ENCODE data around the gene WDR53. TPM values are rescaled to one million over a fixed set of nuclear protein-coding genes. Genes with fewer than 3 reads are reported as not detected.
"Not testable (repeated sequence)": the region's sequence is repeated elsewhere in the genome, so short reads cannot be mapped to it uniquely, and the experiment has no call there.

The WDR53 gene
- total and polyA plus RNA-seq, 12 donors: 5.8 to 14.7 (median 8.2) TPM

DNA sequence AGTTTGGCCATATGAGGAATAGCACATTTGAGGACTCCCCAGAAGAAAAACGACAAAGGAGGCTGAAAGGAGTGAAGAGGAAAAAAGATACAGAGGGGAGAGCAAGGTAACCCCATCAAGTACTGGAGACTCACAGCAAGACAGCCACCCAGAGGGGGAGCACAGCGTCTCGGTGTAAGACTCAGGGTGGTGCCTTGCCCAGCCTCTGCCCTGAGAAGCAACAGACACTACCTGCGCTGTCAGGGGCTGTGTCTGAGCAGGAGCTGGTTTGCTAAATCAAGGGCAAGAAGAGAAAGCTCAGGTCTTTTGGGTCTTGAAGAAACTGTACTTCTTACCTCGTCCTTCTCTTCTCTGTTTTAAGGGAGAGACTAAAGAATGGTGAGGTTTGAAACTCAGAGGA is 28.0 kb upstream of the WDR53 start:
- Histone ChIP-seq H3K4me1 (no peaks in the 10 kb centered on the region), H3K27me3 (peaks cover 0 to 24% (median 7%) of the 10 kb centered on the region in 7 donors), H3K9me3 (no peaks in the 10 kb centered on the region), H3K4me3 (no peak overlapping the region), H3K36me3 (no peaks in the 10 kb centered on the region), H3K27ac (no peak overlapping the region)
- TF ChIP-seq, protein P1, sequence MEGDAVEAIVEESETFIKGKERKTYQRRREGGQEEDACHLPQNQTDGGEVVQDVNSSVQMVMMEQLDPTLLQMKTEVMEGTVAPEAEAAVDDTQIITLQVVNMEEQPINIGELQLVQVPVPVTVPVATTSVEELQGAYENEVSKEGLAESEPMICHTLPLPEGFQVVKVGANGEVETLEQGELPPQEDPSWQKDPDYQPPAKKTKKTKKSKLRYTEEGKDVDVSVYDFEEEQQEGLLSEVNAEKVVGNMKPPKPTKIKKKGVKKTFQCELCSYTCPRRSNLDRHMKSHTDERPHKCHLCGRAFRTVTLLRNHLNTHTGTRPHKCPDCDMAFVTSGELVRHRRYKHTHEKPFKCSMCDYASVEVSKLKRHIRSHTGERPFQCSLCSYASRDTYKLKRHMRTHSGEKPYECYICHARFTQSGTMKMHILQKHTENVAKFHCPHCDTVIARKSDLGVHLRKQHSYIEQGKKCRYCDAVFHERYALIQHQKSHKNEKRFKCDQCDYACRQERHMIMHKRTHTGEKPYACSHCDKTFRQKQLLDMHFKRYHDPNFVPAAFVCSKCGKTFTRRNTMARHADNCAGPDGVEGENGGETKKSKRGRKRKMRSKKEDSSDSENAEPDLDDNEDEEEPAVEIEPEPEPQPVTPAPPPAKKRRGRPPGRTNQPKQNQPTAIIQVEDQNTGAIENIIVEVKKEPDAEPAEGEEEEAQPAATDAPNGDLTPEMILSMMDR (IDR thresholded peaks at IDR 0.05): no peak
- intact Hi-C loops (cut with DNase I): no loop called here
- no peak for ATAC-seq
- WGBS, 2 donors: 29 to 36% methylated on average over 5 of the region's 5 CpGs
- no peak for DNase-seq

DNA sequence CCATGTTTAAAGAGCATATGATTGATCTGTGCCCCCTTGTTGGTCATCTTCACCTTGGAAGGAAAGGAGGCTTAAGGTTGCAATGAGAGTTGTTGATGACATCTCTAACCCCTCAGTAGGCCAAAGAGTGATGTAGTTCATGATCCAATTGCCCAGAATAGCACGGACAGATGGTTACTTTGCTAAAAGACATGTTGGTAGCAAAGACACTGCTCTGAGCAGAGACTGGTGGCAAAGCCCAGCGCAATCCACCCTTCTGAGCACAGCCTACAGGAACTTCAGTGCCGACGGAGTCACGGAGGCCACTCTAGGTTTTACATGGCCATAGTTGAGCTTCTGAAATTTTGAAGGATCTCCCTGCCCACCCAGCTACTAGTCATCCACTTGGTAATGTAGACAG is 21.9 kb upstream of the WDR53 start:
- Histone ChIP-seq H3K9me3 (no peaks in the 10 kb centered on the region), H3K4me1 (no peaks in the 10 kb centered on the region), H3K27ac (no peak overlapping the region), H3K4me3 (no peak overlapping the region), H3K36me3 (peaks cover 0 to 32% (median 3%) of the 10 kb centered on the region in 9 donors), H3K27me3 (peaks cover 0 to 15% (median 6%) of the 10 kb centered on the region in 7 donors)
- DNase-seq (no peak), ATAC-seq (peak in 1 of 8 donors; percentile 55)
- TF ChIP-seq, protein P1 (IDR thresholded peaks at IDR 0.05): no peak
- WGBS, 2 donors: 81 to 93% methylated on average over 5 of the region's 5 CpGs
- intact Hi-C loops (cut with DNase I): no loop called here

DNA sequence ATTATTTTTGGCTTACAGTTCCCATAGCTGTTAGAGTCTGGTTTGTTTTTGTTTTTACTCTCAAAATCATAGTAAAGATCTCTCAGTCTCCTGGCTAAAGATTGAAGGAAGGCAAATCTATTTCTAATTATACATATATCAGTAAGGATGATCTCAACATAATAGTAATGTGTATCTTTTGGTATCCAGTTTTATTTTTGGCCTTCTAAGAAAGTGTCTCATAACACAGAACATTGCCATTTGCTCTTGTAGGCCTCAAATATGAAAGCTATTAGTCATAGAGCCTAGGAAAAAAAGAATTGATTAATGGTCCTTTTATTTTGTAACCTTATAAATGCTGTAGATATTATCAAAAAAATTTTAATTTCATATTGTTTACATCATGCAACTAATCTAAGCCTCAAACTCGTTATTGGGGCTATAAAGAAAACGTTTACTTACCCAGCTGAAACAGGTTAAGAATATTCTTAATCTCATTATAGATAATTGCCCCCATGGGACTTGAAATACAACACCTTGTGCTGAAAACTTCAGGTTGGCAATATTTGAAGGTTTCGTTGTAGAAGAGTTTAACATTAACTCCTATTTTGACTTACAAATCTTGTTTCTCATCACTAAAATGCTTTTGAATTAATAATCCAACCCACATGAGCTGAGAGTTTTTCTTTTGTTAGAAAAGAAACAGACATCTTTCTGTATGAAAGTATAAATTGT is 16.8 kb upstream of the WDR53 start:
- DNase-seq (no peak), ATAC-seq (no peak)
- H3K27ac ChIP-seq: no peak overlapping the region
- intact Hi-C loops (cut with DNase I): no loop called here
- TF ChIP-seq, protein P1 (IDR thresholded peaks at IDR 0.05): no peak
- no peaks in the 10 kb centered on the region for H3K9me3 ChIP-seq
- H3K4me3 ChIP-seq: no peak overlapping the region
- WGBS, 2 donors: 80% methylated on average over 3 of the region's 3 CpGs
- no peaks in the 10 kb centered on the region for H3K4me1 ChIP-seq
- H3K27me3 ChIP-seq: no peaks in the 10 kb centered on the region
- H3K36me3 ChIP-seq: peaks cover 0 to 79% (median 6%) of the 10 kb centered on the region in 9 donors

DNA sequence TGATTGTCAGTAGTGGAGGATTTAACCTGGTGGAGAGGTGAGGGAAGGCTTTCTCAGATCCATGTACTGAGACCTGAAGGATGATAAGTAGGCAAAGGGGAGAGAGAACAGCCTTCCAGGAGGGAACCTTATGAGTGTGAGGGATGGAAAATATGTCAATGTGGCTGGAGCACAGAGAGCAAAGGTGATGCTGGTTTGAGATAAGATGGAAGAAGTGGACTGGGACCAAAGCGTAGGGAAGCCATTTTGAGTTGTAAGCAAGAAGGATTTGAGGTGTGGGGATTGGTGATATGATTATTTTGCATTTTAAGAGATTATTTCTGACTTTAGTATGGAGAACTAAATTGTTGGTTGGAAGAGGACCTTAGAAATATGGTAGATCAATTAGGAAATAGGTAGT is 4.0 kb upstream of the WDR53 start:
- H3K4me3 ChIP-seq: no peak overlapping the region
- DNase-seq (no peak), ATAC-seq (no peak)
- intact Hi-C loops (cut with DNase I): no loop called here
- H3K36me3 ChIP-seq: peaks cover 0 to 2% (median 0%) of the 10 kb centered on the region in 9 donors
- H3K9me3 ChIP-seq: no peaks in the 10 kb centered on the region
- TF ChIP-seq, protein P1 (IDR thresholded peaks at IDR 0.05): no peak
- peaks cover 3 to 61% (median 27%) of the 10 kb centered on the region in 9 donors for H3K4me1 ChIP-seq
- H3K27ac ChIP-seq: no peak overlapping the region
- WGBS, 2 donors: 4 to 64% methylated on average over 1 of the region's 1 CpG
- no peaks in the 10 kb centered on the region for H3K27me3 ChIP-seq

DNA sequence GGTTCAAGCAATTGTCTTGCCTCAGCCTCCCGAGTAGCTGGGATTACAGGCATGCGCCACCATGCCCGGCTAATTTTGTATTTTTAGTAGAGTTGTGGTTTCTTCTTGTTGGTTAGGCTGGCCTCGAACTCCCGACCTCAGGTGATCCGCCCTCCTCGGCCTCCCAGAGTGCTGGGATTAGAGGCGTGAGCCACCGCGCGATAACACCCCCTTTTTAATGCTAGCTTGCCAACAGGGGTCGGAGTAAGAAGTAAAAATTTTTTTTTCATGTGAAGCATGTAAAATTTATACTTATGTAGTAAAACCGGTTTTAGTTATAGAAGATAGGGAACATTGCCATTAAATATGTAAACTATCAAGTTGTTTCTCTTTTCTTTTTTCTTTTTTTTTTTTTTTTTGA is 2.0 kb upstream of the WDR53 start:
- Histone ChIP-seq H3K4me1 (peaks cover 3 to 61% (median 28%) of the 10 kb centered on the region in 9 donors), H3K4me3 (peak overlapping the region in 1 of 10 donors; percentile 96), H3K36me3 (peaks cover 0 to 17% (median 0%) of the 10 kb centered on the region in 9 donors)
- H3K27ac ChIP-seq; ATAC-seq; intact Hi-C loops (cut with DNase I); H3K27me3 ChIP-seq; H3K9me3 ChIP-seq; DNase-seq: not testable (repeated sequence)
- WGBS, 2 donors: 93 to 96% methylated on average over 13 of the region's 13 CpGs

All from heart right ventricle (tissue), 16 donors.